Liver (tissue), 3 donors: ENCODE measurements around the gene CCDC102B.

Source experiments
- CTCF ChIP-seq: fragments of 150-350 bp; IDR thresholded peaks from 2 replicates; pipeline ENCODE4 v1.5.1; 2017; ENCODE audit warnings: improper control_type of control experiment, low read depth, low read length; ENCODE audit not compliant: missing input control
- FOXA1 ChIP-seq: IDR thresholded peaks from 2 replicates; pipeline ENCODE4 v1.6.1; 2016; ENCODE audit warnings: antibody characterized with exemption
- GABPA ChIP-seq, 2 donors: IDR thresholded peaks in 1 of 2; conservative IDR thresholded peaks in 1 of 2; 2 replicates each; pipeline ENCODE4 v1.6.1; 2016; ENCODE audit warnings: antibody characterized with exemption in 2 of 2, mild to moderate bottlenecking in 1 of 2, moderate library complexity in 1 of 2
- MAX ChIP-seq: IDR thresholded peaks from 2 replicates; pipeline ENCODE4 v1.6.1; 2016; ENCODE audit warnings: antibody characterized with exemption
- REST ChIP-seq: IDR thresholded peaks from 2 replicates; pipeline ENCODE4 v1.6.1; 2016; ENCODE audit warnings: antibody characterized with exemption, mild to moderate bottlenecking
- RXRA ChIP-seq, 2 donors: IDR thresholded peaks; 2 replicates each; pipeline ENCODE4 v1.6.1; 2017 to 2018; ENCODE audit warnings: antibody characterized with exemption in 2 of 2, mild to moderate bottlenecking in 1 of 2
- SP1 ChIP-seq: IDR thresholded peaks from 2 replicates; pipeline ENCODE4 v1.6.1; 2018; ENCODE audit warnings: antibody characterized with exemption, mild to moderate bottlenecking
- donor health status: healthy.
- donor health status: healthy.

GRCh38 chr18:68944826-68945225 lies 146.9 kb downstream of the CCDC102B start:
- TF ChIP-seq MAX (no peak), CTCF (no peak), RXRA (IDR thresholded peaks at IDR 0.05) (no peak), SP1 (no peak), GABPA (IDR thresholded peaks at IDR 0.05 in 1 of 2, conservative IDR thresholded peaks at IDR 0.05 in 1 of 2) (no peak), REST (no peak), FOXA1 (no peak)
